ENCODE measurements around the gene TLR5.
A peak's percentile ranks its signal among the peaks of the same experiment; 100 is the strongest.

The TLR5 gene

DNA sequence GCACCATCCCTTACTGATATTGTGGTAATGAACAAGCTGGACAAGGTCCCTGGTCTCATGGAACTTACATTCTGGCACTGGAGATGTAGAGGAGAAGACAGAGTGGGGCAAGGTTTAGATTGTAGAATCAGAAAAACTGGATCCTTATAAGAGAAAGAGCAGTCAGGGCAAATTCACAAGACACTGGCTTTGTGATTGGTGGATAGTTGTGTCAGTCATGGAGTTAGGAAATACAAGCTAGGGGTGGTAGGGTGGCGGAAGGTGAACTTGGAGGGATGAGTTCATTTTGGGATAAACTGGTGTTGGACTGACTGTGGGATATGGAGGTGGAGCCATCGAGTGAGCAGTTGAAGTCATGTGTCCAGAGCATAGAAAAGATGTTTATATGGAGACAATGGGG, 3.7 kb upstream of the TLR5 start:
- DNase-seq = no peak

DNA sequence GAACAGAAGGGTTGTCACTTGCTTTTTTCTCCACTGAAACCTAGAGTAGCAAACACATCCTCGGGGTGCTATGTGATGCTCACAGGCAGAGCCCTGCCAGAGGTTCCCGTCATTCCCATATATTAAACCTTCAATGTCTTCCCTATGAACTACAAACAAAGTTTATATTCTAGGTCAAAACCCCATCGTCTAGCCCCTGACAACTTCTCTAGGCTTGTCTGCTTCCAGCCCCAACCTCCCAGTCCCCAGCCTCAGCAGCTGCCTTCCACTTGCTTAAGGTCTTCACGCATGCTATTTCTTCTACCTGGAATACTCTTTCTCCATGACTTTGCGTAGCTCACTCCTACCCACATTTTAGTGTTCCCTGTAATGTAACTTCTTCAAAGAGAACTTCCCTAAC, 1.9 kb upstream of the TLR5 start:
- no peak for DNase-seq

DNA sequence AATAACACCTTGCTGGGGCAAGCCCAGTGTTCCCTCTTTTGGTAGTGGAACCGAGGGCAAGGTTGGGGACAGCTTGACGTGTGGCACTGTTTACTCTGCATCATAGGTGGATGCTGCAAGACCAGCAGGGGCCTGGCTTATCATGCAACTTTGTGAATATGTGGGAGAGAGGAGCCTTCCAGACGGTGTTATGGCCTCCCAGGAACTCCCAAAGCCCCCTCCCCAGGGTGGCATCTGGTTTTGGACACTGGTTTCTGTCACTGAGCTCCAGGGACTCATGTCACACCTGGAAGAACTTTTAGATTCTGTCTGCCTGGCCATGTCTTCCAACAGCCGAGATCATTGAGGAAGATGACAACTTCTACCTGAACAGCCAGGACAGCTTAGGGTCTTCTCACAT, 1.4 kb upstream of the TLR5 start:
- DNase-seq = no peak

DNA sequence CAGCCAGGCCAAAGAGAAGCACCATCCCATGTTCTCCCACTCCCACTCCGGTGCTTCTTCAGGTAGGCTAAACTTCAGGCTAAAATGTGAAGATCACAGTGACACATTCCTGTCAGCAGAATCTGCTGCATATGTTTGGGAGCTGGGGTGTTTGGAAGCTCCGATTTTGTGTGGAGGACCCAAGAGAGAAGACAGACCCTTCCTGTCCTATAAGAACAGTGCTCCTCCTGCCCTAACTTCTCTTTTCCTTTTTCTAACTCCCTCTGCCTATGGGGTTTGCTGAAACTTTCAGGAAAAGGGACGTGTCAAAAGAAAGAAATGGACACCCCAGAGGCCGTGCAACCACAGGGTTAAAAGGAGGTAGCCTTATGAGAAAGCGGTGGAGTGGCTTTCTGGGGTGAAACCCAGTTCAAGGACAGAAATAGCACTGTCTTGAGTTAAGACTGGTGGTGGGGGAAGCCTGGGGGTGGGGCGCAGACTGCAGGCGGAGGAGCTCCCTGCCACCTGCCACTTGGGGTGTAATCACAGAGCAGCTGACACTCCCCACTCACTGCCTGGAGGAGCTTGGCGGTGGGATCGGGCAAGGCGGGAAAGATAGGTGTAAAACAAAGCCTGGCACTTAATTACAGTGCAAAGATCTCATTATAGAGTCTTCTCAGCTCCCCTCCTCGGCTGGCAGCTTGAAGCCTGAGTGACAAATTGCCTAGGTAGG, 645 bp upstream of the TLR5 start:
- peak; percentile 91 for DNase-seq

DNA sequence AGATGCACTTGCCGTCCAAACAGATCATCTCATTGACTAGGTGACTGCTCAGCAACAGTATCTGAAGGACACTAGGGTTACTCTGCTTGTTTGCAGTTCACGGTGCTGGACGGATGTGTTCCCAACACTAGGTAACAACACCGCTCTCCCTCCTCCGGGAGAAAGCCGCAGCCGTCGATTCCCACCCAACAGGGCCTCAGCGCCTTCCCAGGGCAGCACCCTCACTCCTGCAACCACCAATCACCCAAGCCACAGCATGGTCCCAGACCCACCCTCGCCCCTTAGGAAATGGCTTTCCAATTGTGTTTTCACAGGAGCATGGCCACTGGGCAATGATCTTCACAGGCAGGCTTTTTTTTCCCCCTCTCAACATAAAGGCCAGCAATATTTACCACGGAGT, 779 bp downstream of the TLR5 start:
- DNase-seq = no peak

DNA sequence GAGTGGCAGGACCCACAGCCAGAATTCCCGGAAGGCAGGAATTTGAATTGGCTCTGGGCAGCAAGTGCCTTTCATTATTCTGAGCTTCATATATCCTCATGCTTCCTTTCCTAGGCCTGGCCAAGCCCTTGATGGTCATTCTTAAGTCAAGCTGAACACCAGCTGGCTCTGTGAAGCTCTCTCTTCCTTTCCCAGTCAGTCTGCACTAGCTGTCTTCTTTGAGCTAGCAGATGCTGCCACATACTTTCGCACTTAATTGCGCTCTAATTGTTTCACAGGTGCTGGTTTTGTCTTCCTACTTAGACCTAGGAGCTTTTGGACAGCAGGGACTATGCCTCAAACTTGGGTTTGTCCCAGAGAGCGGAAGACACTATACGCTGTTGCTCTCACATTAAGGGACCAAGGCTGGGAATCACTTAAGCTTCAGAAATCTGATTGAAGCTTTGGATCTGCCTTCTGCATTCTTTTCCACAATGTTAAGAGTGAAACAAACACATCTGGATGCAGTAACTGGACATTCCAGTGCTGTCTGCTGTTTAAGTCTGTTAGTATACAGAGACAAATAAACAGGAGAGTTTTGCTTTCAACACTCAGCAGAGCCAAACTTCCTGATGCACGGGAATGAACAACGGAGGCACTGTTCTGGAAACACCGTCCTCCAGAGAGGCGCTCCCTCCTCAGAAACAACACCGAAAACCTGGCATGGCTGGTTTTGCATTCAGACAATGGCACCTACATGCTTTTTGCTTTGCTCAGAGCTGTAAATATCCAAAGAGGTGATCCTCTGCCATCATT, 2.2 kb downstream of the TLR5 start:
- peak; percentile 30 for DNase-seq

DNA sequence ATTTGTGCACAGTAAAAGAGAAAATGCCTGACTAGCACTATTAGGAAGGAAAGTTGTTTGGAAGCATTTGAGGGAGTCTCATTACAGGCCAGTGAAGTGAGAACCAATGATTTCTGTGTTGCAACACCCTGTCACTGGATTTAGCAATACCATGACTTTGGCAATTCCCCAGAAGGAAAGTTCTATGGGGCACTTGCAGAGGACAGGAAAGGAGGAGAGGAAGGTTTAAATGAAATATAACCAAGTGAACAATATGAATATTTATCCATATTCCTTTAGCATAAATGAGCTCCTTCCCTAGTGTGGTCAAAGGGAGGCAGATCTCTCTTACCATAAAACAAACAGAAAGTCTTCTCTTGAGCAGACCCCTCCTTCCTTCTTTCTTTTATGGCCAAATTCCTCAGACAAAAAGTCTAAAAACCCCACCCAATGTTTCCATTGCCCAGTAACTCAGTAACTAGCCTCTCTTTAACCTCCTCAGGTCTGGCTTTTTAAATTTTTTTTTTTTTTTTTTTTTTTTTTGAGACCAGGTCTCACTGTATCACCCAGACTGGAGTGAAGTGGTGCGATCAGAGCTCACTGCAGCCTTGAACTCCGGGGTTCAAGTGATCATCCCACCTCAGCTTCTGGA, 5.5 kb downstream of the TLR5 start:
- DNase-seq = no peak

DNA sequence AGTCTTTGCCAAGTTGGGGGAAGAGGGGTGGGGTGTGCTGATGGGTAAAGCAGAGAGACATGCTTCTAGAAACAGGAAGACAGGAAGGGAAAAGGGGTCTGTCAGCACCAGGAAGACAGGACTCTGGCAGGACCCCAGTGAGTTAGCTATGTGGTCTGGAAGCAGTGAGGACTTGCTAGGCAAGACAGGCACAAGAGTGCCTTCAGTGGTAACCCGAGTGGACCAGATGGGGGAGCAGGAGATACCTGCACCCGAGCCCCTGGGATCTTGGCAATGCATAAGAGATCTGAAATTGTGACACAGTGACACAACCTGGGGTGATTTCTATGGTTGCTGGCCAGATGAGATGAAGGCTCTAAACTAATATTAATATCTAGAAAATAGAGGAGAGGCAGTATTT, 7.0 kb downstream of the TLR5 start:
- peak; percentile 43 for DNase-seq

DNA sequence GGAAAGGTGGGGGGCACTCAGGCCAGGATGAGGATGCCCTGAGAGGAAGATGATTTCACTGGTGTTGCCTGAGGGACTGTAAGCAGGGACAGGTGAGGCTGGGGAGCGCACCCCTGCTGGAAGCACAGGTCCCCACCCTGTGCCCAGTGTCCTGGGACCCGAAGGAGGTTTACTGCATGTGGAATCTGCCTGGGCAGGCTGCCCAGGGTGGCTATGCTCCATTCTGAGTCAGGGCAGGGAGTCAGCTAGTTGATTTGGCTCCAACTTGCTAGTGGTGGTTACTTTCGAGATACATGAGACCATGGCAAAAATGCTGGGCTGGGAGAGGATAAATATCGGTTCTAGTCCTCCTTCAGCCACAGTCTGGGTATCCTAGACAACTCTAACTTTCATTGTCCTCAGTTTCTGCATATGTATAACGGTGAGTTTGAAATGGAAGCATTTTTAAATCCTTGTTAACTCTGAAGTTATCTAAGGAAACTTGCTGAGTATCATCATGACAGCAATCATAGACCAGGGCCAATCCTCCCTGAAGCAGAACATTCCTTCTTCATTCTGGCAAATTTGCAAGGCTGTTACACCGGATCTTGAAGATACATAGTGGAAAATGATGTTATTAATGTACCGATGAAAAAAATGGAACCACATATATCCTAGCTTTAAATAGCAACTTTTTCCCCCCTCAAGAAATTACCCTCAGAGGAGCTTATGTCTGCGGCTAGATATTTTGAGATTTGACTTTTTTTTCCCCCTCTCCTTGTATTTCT, 7.7 kb downstream of the TLR5 start:
- no peak for DNase-seq

DNA sequence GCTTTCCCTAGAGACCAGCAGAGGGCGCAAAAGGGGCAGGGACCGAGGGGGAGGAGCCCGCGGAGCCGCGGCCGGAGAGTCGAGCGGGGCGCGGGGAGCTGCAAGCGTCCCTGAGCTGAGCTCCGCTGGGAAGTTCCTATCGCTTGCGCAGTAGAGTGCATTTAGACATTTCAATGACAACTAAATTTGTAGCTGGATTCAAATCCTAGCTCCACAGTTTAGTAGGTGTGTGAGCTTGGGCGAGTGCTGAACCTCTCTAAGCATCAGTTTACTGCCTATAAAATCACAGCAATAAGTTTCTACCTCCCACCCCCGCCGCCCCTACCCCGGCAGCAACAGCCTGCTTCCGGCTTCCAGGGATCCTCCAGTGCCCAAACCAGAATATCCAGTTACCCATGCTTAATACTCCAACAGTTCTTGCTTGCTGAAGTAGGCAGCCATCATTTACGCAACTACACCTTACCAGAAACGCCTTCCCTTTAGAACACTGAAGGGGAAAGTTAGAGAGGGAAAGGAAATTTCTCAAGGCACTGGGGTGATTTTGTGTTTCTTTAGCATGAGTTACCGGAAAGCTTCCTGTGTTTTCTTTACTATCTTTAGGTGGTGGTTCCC, 9.1 kb downstream of the TLR5 start:
- peak; percentile 93 for DNase-seq

DNA sequence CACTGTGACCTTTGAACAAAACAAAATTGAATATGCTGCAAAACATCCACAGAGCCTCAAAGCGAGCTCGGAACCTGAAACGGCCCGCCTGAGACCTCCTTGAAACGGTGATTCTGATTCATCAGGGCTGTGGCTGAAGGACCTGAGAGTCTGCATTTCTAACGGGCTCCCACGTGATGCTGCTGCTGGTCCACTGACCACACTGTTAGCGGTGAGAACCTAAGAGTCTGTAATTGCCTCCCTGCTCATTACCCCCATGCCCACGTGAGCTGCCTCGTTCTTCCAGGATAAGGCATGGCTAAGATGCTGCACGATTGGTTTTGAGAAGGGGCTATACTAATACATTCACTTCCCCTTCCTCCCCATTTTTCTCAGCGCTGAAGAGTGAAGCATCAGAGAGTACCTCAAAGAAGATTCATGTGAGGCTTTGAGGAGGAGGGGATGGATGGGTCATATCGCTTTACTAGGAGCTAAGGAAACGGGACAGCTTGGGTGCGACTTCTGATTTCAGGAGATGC, 9.7 kb downstream of the TLR5 start:
- DNase-seq = no peak

DNA sequence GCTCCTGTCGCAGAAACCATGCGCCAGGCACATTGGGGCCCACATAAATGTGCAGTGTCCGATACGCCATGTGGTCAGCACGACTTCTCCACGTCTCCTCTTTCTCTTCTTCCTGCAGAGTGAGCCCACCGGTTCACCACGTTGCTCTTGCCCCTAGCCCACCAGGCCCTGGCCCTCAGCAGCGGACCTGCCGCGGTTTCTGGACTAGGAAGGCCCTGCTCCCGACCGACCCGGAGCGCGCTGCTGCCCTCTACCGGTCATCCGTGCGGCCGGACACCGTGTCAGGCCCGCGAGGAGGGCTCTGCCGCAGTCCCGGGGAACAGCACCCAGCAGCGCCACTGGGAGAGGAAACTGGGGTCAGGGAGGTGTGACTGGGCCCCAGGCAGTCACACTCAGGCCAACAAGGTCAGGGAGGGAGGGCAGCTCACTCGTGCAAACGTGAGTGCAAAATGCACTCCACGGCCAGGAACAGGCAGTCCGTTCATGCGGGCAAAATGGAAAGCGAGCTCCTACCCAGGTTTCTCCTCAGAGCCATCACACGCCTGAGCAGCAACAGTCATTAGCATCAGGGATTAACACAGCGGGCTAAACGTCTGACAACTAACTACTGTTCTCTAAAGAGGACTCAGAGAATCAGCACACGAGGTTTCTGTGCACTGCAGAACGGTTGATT, 13.7 kb downstream of the TLR5 start:
- peak; percentile 38 for DNase-seq

DNA sequence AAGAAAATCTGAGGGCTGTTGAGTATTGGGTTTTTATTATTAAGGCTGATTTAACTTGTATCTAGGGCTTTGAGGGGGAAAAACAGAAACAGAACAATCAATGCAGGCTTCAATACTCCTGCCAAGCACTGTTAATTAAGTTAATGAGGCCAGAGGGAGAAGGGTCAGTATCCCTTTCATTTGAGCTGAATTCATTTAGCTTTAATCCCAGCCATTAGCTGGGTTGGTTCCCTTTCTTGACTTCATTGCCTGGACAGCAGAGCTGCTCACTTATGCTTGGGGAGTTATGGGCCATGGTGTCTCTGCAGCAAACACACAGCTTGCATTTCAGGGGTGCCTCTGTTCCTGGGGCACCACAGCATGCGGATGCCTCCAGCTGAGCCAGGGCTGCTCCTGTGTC, 16.3 kb downstream of the TLR5 start:
- DNase-seq = peak; percentile 54

DNA sequence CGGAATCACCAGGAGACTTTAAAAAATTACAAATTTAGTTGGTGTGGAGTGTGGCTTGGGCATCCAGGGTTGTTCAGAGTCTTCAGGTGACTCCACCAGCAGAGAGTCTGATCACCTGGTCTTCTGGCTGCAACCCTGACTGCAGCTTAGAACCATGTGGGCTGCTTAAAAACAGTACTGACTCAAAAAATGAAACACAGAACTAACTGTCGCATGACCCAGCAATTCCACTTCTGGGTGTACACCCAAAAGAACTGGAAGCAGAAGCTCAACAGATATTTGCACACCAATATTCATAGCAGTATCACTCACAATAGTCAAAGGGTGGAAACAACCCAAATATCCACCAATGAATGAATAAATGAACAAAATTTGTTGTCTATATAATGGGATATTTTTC, 17.3 kb downstream of the TLR5 start:
- no peak for DNase-seq

DNA sequence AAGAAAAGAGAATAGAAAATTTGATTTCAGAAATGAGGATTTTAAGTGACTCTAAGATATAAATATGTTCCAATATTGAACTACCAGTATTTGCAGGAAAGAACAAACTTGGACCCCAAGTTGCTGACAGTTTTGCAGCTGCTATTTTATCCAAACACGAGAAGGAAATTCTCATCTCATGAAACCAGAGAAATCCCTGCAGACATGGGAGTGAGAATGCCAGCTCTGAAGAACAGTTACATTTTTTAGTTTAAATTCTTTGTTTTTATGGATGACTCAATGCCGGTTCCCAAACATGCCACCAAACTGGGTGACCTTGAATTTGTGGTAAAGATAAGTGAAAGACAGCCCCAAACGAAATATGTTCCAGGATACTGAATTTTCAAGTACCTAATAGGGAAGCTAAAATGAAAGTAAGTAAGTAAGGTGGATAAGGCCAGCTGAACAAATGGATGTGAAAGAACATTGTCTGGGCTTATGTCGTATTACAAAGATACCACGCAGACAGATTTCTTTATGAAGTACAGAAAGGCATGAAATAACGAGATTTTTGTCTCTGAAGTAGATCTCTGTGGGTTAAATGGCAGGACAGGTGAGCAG, 19.9 kb downstream of the TLR5 start:
- DNase-seq = no peak

DNA sequence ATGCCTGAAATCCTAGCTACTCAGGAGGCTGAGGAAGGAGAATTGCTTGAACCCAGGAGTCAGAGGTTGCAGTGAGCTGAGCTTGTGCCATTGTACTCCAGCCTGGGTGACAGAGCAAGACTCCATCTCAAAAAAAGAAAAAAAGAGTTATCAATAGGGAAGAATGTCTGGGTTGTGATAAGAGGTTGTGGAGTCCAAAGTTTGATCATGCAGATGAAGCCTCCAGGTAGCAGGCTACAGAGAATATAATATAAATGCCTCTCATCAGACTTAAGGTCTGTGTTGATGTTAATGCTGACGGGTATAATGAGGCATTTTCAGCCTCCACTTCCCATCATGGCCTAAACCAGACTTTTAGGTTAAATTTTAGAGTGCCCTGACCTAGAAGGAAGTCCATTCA, 24.6 kb downstream of the TLR5 start:
- DNase-seq = no peak

DNA sequence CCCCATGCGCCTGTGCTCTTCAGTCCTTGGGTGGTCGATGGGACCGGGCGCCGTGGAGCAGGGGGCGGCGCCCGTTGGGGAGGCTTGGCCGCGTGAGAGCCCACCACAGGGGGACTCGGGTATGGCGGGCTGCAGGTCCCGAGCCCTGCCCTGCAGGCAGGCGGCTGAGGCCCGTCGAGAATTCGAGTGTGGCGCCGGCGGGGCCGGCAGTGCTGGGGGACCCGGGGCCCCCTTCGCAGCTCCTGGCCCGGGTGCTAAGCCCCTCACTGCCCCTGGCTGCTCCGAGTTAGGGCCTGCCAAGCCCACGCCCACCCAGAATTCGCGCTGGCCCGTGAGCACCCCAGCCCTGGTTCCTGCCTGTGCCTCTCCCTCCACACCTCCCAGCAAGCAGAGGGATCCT, 26.1 kb downstream of the TLR5 start:
- DNase-seq = no peak

DNA sequence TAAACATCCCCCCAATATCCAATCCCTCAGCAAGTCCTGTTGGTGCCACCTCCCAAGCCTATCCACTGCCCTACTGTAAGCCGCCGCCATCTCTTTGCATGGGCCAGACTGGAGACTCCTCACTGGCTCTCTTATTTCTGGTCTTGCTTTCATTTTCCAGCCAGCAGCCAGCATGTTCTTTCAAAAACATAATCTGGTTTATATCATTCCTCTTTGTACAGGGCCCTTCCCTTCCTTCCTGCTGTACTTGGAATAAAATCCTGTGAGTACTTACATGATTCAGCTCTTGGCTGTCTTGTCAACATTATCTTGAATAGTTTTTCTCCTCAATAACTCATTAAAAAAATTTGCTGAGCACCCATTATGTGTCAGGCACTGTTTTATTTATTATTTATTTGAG, 28.2 kb downstream of the TLR5 start:
- no peak for DNase-seq

DNA sequence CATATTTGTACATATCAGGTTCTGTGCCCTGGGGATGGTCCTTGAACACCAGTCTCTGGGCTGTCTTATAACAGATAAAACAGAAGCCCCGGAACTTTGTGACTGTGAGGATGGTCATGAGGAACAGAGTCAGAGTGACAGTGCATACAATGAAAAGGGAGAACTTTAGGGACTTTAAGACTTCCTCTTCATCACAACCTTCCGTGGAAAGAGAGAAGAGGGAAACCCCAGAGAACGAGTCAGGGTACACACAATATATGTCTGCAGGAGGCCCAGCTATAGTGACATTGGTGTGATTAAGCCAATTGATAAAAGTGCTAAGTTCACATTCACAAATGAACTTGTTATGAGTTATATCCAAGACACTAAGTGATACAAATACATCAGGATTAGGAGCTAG, 32.1 kb downstream of the TLR5 start:
- no peak for DNase-seq

DNA sequence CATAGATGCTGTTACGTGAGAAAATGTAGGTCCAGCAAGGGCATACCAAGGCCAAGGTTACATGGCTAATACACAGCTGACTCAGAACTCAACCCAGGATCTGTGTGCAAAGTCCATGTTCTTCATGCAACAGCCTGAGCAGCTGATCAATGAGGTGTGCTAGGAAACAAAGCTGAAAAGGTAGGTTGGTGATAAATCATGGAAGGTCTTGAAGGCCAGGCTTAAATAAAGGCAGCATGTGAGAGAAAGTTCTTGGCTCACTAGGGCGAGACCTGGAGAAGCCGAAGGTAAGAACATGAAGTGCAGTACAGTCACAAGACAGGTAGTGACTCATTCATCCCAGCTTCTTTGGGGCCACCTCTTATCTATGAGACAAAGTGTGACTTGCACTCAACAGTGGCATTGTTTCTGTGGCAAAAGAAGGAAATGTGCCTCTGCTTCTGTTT, 33.4 kb downstream of the TLR5 start:
- no peak for DNase-seq

DNA sequence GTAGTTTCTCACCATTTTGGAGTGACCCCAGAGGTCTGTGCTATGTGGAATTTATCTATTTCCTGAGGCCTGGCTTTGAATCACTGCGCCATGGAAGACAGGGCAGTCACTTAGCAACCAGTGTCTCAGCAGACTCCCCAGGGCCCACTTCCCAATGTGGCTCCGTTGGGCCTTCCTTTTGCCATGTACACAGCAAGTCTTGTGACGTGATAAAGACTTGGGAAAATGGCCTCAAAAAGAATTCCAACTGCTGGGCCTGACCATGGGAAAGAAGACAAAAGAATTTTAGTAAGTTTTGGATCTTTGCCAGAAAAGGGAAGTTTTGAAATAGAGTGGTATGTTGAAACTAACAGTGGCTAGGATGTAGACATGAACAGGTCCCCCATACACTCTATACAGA, 36.2 kb downstream of the TLR5 start:
- no peak for DNase-seq

DNA sequence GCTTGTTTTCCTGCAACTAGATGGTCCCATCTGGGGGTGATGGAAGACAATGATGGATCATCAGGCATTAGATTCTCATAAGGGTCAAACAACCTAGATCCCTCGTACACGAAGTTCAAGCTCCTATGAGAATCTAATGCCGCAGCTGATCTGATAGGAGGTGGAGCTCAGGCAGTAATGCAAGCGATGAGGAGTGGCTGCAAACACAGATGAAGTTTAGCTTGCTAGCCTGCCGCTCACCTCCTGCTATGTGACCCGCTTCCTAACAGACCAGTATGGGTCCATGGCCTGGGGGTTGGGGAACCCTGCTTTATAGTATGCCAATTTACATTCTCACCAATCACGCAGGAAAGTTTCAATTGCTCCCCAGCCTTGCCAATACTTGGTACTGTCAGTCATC, 37.5 kb downstream of the TLR5 start:
- DNase-seq = no peak
